Measurements from ENCODE around the gene RAE1. TPM values are rescaled to one million over a fixed set of nuclear protein-coding genes. Genes with fewer than 3 reads are reported as not detected.
A peak's percentile ranks its signal among the peaks of the same experiment; 100 is the strongest.

The RAE1 gene
- total and polyA plus RNA-seq, 2 experiments from 2014 or later: 35.4 to 43.3 TPM

- DNase-seq (ENCODE audit: low spot score) (no peak), ATAC-seq (peak; percentile 11; the same call in 2 of the 3 replicates)
- no peak overlapping the region for H3K4me3 ChIP-seq
- H2AFZ ChIP-seq: no peak overlapping the region; the same call in 1 of the 2 replicates
- H3K36me3 ChIP-seq (ENCODE audit: insufficient read depth): no peaks in the 10 kb centered on the region
- no peaks in the 10 kb centered on the region for H3K27me3 ChIP-seq (ENCODE audit: insufficient read depth)
- Mint-ChIP-seq H3K27ac (no peak overlapping the region), H3K4me3 (no peak overlapping the region), H3K36me3 (ENCODE audit: low read depth) (no peaks in the 10 kb centered on the region), H3K9me3 (no peaks in the 10 kb centered on the region), H3K4me1 (peaks cover 11% of the 10 kb centered on the region), H3K27me3 (ENCODE audit: insufficient read depth, low read depth, poor library complexity) (peaks cover 3% of the 10 kb centered on the region)
- H3K4me2 ChIP-seq: no peak overlapping the region
- H4K20me1 ChIP-seq (replicated peaks; ENCODE audit: insufficient read depth): no peaks in the 10 kb centered on the region
- 0 out of 2 replicates have a peak, but pooled peaks cover 5% of the 10 kb centered on the region for H3K4me1 ChIP-seq (ENCODE audit: insufficient read depth)
- no peaks in the 10 kb centered on the region for H3K79me2 ChIP-seq (replicated peaks; ENCODE audit: insufficient read depth)
- H3K9me2 ChIP-seq (ENCODE audit: insufficient read depth): no peaks in the 10 kb centered on the region
- no peaks in the 10 kb centered on the region for H3F3A ChIP-seq (replicated peaks; ENCODE audit: low read depth)
- TF ChIP-seq REST (IDR thresholded peaks at IDR 0.05; ENCODE audit: unreplicated experiment): no peak
- TF ChIP-seq STAT1 (IDR thresholded peaks at IDR 0.05; ENCODE audit: unreplicated experiment): no peak
- no peak for TF ChIP-seq ZNF331 (CRISPR knock-in tag; IDR thresholded peaks at IDR 0.05; ENCODE audit: low read depth)
- no peak for TF ChIP-seq CREB1 (CRISPR knock-in tag; IDR thresholded peaks at IDR 0.05; ENCODE audit: low read depth)
- no peak for TF ChIP-seq EZH2phosphoT487 (IDR thresholded peaks at IDR 0.05; ENCODE audit: unreplicated experiment)
- TF ChIP-seq EZH2 (IDR thresholded peaks at IDR 0.05; ENCODE audit: low read depth, unreplicated experiment): no peak
- TF ChIP-seq JUNB (IDR thresholded peaks at IDR 0.05; ENCODE audit: unreplicated experiment): no peak
- TF ChIP-seq POLR2AphosphoS5 (IDR thresholded peaks at IDR 0.05; ENCODE audit: low read depth): no peak
- TF ChIP-seq, protein P1, sequence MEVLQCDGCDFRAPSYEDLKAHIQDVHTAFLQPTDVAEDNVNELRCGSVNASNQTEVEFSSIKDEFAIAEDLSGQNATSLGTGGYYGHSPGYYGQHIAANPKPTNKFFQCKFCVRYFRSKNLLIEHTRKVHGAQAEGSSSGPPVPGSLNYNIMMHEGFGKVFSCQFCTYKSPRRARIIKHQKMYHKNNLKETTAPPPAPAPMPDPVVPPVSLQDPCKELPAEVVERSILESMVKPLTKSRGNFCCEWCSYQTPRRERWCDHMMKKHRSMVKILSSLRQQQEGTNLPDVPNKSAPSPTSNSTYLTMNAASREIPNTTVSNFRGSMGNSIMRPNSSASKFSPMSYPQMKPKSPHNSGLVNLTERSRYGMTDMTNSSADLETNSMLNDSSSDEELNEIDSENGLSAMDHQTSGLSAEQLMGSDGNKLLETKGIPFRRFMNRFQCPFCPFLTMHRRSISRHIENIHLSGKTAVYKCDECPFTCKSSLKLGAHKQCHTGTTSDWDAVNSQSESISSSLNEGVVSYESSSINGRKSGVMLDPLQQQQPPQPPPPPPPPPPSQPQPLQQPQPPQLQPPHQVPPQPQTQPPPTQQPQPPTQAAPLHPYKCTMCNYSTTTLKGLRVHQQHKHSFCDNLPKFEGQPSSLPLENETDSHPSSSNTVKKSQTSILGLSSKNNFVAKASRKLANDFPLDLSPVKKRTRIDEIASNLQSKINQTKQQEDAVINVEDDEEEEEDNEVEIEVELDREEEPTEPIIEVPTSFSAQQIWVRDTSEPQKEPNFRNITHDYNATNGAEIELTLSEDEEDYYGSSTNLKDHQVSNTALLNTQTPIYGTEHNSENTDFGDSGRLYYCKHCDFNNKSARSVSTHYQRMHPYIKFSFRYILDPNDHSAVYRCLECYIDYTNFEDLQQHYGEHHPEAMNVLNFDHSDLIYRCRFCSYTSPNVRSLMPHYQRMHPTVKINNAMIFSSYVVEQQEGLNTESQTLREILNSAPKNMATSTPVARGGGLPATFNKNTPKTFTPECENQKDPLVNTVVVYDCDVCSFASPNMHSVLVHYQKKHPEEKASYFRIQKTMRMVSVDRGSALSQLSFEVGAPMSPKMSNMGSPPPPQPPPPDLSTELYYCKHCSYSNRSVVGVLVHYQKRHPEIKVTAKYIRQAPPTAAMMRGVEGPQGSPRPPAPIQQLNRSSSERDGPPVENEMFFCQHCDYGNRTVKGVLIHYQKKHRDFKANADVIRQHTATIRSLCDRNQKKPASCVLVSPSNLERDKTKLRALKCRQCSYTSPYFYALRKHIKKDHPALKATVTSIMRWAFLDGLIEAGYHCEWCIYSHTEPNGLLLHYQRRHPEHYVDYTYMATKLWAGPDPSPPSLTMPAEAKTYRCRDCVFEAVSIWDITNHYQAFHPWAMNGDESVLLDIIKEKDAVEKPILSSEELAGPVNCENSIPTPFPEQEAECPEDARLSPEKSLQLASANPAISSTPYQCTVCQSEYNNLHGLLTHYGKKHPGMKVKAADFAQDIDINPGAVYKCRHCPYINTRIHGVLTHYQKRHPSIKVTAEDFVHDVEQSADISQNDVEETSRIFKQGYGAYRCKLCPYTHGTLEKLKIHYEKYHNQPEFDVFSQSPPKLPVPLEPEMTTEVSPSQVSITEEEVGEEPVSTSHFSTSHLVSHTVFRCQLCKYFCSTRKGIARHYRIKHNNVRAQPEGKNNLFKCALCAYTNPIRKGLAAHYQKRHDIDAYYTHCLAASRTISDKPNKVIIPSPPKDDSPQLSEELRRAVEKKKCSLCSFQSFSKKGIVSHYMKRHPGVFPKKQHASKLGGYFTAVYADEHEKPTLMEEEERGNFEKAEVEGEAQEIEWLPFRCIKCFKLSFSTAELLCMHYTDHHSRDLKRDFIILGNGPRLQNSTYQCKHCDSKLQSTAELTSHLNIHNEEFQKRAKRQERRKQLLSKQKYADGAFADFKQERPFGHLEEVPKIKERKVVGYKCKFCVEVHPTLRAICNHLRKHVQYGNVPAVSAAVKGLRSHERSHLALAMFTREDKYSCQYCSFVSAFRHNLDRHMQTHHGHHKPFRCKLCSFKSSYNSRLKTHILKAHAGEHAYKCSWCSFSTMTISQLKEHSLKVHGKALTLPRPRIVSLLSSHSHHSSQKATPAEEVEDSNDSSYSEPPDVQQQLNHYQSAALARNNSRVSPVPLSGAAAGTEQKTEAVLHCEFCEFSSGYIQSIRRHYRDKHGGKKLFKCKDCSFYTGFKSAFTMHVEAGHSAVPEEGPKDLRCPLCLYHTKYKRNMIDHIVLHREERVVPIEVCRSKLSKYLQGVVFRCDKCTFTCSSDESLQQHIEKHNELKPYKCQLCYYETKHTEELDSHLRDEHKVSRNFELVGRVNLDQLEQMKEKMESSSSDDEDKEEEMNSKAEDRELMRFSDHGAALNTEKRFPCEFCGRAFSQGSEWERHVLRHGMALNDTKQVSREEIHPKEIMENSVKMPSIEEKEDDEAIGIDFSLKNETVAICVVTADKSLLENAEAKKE (CRISPR knock-in tag; IDR thresholded peaks at IDR 0.05): no peak
- no peak for TF ChIP-seq NANOG (IDR thresholded peaks at IDR 0.05; ENCODE audit: borderline replicate concordance)
- no peak for TF ChIP-seq ZNF114 (CRISPR knock-in tag; IDR thresholded peaks at IDR 0.05)
- TF ChIP-seq, protein P2, sequence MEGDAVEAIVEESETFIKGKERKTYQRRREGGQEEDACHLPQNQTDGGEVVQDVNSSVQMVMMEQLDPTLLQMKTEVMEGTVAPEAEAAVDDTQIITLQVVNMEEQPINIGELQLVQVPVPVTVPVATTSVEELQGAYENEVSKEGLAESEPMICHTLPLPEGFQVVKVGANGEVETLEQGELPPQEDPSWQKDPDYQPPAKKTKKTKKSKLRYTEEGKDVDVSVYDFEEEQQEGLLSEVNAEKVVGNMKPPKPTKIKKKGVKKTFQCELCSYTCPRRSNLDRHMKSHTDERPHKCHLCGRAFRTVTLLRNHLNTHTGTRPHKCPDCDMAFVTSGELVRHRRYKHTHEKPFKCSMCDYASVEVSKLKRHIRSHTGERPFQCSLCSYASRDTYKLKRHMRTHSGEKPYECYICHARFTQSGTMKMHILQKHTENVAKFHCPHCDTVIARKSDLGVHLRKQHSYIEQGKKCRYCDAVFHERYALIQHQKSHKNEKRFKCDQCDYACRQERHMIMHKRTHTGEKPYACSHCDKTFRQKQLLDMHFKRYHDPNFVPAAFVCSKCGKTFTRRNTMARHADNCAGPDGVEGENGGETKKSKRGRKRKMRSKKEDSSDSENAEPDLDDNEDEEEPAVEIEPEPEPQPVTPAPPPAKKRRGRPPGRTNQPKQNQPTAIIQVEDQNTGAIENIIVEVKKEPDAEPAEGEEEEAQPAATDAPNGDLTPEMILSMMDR (conservative IDR thresholded peaks at IDR 0.05; ENCODE audit: low read depth in 2 of 2): no peak
- TF ChIP-seq, protein P3, sequence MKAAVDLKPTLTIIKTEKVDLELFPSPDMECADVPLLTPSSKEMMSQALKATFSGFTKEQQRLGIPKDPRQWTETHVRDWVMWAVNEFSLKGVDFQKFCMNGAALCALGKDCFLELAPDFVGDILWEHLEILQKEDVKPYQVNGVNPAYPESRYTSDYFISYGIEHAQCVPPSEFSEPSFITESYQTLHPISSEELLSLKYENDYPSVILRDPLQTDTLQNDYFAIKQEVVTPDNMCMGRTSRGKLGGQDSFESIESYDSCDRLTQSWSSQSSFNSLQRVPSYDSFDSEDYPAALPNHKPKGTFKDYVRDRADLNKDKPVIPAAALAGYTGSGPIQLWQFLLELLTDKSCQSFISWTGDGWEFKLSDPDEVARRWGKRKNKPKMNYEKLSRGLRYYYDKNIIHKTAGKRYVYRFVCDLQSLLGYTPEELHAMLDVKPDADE (IDR thresholded peaks at IDR 0.05): no peak
- no peak overlapping the region for H3K27ac ChIP-seq (ENCODE audit: low read depth)
Observed at GRCh38 chr20:57421253-57422220, 70.5 kb downstream of the RAE1 start.
